NCI-H524 treated with DMSO at 0.1 percent for 48 hours (cell line): ENCODE measurements around the gene SULT6B1.

ENCODE experiments used
- DNase-seq: peaks from one replicate; lab custom pipeline; 2025; lab: John Stamatoyannopoulos, UW

SULT6B1 gene

GRCh38 chr2:37149626-37150322 lies 38.7 kb downstream of the SULT6B1 start:
- DNase-seq: no peak

DNA sequence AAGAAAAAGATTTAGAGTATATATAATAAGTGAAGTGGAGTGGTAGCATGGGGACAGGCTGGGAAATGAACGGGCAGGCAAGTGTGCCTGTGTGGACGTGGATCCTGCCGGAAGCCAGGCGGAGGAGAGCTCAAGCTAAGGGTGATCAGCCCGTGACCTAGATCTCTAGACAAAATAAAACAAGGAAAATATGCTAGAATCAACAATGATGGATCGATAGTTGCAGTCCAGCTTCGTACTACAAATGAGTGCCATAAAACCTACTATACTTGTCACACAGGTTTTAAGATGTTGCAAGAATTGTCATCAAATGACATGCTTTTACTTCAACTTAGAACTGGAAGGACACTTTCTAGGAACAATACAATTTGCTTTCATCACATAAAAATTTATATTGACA lies 40.1 kb downstream of the SULT6B1 start:
- no peak for DNase-seq

DNA sequence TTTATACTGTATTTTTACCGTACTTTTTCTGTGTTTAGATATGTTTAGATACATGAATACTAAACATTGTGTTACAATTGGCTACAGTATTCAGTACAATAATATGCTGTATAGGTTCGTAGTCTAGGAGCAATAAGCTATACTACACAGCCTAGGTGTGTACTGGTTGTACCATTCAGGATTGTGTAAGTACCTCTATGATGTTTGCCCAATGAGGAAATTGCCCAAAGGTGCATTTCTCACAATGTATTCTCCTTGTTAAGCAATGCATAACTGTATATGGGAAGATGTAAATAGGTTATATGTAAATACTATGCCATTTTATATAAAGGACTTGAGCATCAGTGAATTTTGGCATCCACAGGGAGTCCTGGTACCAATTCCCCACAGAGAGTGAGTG lies 42.4 kb downstream of the SULT6B1 start:
- no peak for DNase-seq

GRCh38 chr2:37143974-37144373 lies 44.5 kb downstream of the SULT6B1 start:
- DNase-seq: no peak

GRCh38 chr2:37142546-37142945 lies 45.9 kb downstream of the SULT6B1 start:
- no peak for DNase-seq

DNA sequence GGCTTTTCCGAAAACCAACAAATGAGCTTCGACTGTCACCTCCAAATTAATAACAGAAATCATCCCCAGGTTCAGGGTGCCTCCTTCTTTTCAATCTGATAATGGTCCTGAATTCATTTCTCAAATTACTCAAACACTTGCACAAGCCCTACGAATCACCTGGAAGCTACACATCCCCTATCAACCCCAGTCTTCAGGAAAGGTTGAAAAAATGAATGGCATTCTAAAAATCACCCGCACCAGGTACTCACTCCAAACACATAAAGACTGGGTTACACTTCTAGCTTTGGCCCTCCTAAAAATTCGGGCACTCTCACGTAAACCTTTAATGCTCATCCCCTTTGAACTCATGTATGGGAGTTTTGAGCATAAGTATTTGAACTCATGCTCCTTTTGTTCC lies 55.6 kb downstream of the SULT6B1 start:
- DNase-seq: no peak

DNA sequence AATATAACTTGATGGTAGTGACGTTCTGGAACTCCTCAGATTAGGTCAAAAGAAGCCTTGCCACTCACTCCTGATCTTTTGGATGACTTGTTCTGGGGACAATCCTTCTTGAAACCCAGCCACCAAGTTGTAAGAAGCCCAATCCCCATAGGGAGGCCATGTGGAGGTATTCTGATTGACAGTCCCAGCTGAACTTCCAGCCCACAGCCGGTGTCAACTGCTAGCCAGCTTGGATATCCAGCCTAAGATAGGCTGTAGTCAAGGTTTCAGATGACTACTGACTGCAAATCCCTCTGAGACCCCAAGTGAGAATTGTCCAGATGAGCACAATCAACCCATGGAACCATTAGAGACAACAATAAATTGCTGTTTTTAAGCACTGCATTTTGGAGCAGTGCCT lies 63.1 kb downstream of the SULT6B1 start:
- DNase-seq: no peak

GRCh38 chr2:37119157-37119556 lies 69.3 kb downstream of the SULT6B1 start:
- no peak for DNase-seq
